HCT116 (cell line): ENCODE data around the gene DGKB. TPM values are rescaled to one million over a fixed set of nuclear protein-coding genes. Genes with fewer than 3 reads are reported as not detected.

ENCODE experiments used
- ATAC-seq: fragments of 200-7000 bp; cut with Tn5 transposase; 2 replicates; pipeline ENCODE4 v1.9.1; 2020; ENCODE audit warnings: mild to moderate bottlenecking, moderate library complexity
- BruUV-seq: library from RNA; stranded (reverse); fragments of 400-500 nt; replicated peaks from 2 replicates; lab custom pipeline; 2021; lab: Mats Ljungman, UMichigan
- CTCF ChIA-PET: fragments of 300-600 bp; sonication (Branson Sonifier 250); formaldehyde crosslinking; loops from one replicate; lab custom pipeline; 2021; ENCODE audit warnings: antibody characterized with exemption; lab: Charles Lee
- POLR2A ChIA-PET: fragments of 300-600, 350-600 bp; sonication (Branson Sonifier 250); formaldehyde crosslinking; loops from one replicate; lab custom pipeline; 2021; ENCODE audit warnings: antibody characterized with exemption; lab: Charles Lee
- RAD21 ChIA-PET, 2 experiments: fragments of 300-600 bp; sonication (Branson Sonifier 250); formaldehyde crosslinking; loops; one replicate each; lab custom pipeline; 2023; ENCODE audit warnings: low total read pairs in 2 of 2; ENCODE audit not compliant: uncharacterized antibody in 2 of 2, unreplicated experiment in 2 of 2, low non-redundant PET in 1 of 2; lab: Charles Lee
- DNase-seq: peaks from one replicate; pipeline ENCODE4 v3.0.0-alpha.2; 2010; ENCODE audit warnings: low read depth, low spot score
- H2AFZ ChIP-seq: fragments of 200-600 bp; shearing (Covaris generic), sonication (generic); 2 replicates; pipeline ENCODE4 v1.6.1; 2017; ENCODE audit warnings: low read depth, mixed run types, mixed read lengths, antibody characterized with exemption, low read length; ENCODE audit not compliant: poor library complexity, severe bottlenecking
- H3K27ac ChIP-seq: 2 replicates; pipeline ENCODE4 v1.5.1; 2012; ENCODE audit warnings: low read depth, low read length
- H3K27me3 ChIP-seq: fragments of 200-600 bp; sonication (generic); 2 replicates; pipeline ENCODE4 v1.6.1; 2016; ENCODE audit warnings: mixed run types, low read length, mixed read lengths; ENCODE audit not compliant: insufficient read depth
- H3K36me3 ChIP-seq, 2 experiments: fragments of 200-500 bp in 1 of 2; fragments of 200-600 bp in 1 of 2; sonication (Bioruptor generic) in 1 of 2; sonication (generic) in 1 of 2; 2 replicates each; pipeline versions ENCODE4 v1.5.1 to v1.6.1; 2014 to 2016; ENCODE audit warnings: low read length in 2 of 2, inconsistent platforms in 1 of 2, mixed read lengths in 1 of 2, mixed run types in 1 of 2; ENCODE audit not compliant: insufficient read depth in 2 of 2, control insufficient read depth in 1 of 2
- H3K4me1 ChIP-seq, 2 experiments: fragments of 200-600 bp in 1 of 2; sonication (generic) in 1 of 2; 2 replicates each; pipeline versions ENCODE4 v1.5.1 to v1.6.1; 2012 to 2017; ENCODE audit warnings: low read length in 2 of 2, inconsistent platforms in 1 of 2, mild to moderate bottlenecking in 1 of 2, mixed read lengths in 1 of 2, mixed run types in 1 of 2, moderate library complexity in 1 of 2; ENCODE audit not compliant: insufficient read depth in 2 of 2, control insufficient read depth in 1 of 2
- H3K4me2 ChIP-seq: fragments of 200-600 bp; sonication (generic); 2 replicates; pipeline ENCODE4 v1.6.1; 2017; ENCODE audit warnings: mixed run types, low read length, mixed read lengths
- H3K4me3 ChIP-seq, 2 experiments: fragments of 200-600 bp in 1 of 2; sonication (generic) in 1 of 2; replicated peaks in 1 of 2; 2 replicates each; pipeline ENCODE4 v1.5.1; 2011 to 2016; ENCODE audit warnings: low read length in 2 of 2, control low read depth in 1 of 2, low read depth in 1 of 2, mild to moderate bottlenecking in 1 of 2, mixed read lengths in 1 of 2, mixed run types in 1 of 2
- H3K79me2 ChIP-seq: fragments of 200-600 bp; sonication (generic); 2 replicates; pipeline ENCODE4 v1.6.1; 2017; ENCODE audit warnings: mild to moderate bottlenecking, mixed run types, low read length, moderate library complexity, mixed read lengths; ENCODE audit not compliant: insufficient read depth
- H3K9ac ChIP-seq: fragments of 200-600 bp; sonication (generic); 2 replicates; pipeline ENCODE4 v1.6.1; 2016; ENCODE audit warnings: low read length, mixed read lengths
- H3K9me2 ChIP-seq: fragments of 200-600 bp; sonication (generic), shearing (Covaris generic); 2 replicates; pipeline ENCODE4 v1.6.1; 2017; ENCODE audit warnings: mixed run types, mild to moderate bottlenecking, moderate library complexity; ENCODE audit not compliant: insufficient read depth
- H3K9me3 ChIP-seq, 2 experiments: fragments of 200-500 bp in 1 of 2; fragments of 200-600 bp in 1 of 2; sonication (Bioruptor generic) in 1 of 2; sonication (generic) in 1 of 2; 2 replicates each; pipeline ENCODE4 v1.6.1; 2014 to 2017; ENCODE audit warnings: low read length in 2 of 2, mixed read lengths in 2 of 2, inconsistent platforms in 1 of 2, low read depth in 1 of 2, mild to moderate bottlenecking in 1 of 2, mixed run types in 1 of 2, moderate library complexity in 1 of 2; ENCODE audit not compliant: control insufficient read depth in 1 of 2, insufficient read depth in 1 of 2
- H4K20me1 ChIP-seq: fragments of 200-600 bp; sonication (generic), shearing (Covaris generic); 2 replicates; pipeline ENCODE4 v1.6.1; 2017; ENCODE audit warnings: mixed run types, mild to moderate bottlenecking, moderate library complexity; ENCODE audit not compliant: insufficient read depth
- ATF3 ChIP-seq: IDR thresholded peaks from 2 replicates; pipeline ENCODE4 v1.6.1; 2012
- CBX3 ChIP-seq: IDR thresholded peaks from 2 replicates; pipeline ENCODE4 v1.6.1; 2012; ENCODE audit warnings: low read depth
- FOSL1 ChIP-seq: IDR thresholded peaks from 2 replicates; pipeline ENCODE4 v1.6.1; 2012; ENCODE audit warnings: low read depth
- JUND ChIP-seq: IDR thresholded peaks from 2 replicates; pipeline ENCODE4 v1.6.1; 2012
- POLR2A ChIP-seq: IDR thresholded peaks from 2 replicates; pipeline ENCODE4 v1.7.0; 2011; ENCODE audit warnings: borderline replicate concordance; ENCODE audit not compliant: insufficient read depth, insufficient read length; ENCODE audit errors: extremely low read depth
- RAD21 ChIP-seq: IDR thresholded peaks from 2 replicates; pipeline ENCODE4 v1.6.1; 2012; ENCODE audit warnings: low read depth, mild to moderate bottlenecking
- REST ChIP-seq: IDR thresholded peaks from 2 replicates; pipeline ENCODE4 v1.6.1; 2012; ENCODE audit warnings: low read depth
- SIN3A ChIP-seq: IDR thresholded peaks from 2 replicates; pipeline ENCODE4 v1.6.1; 2012; ENCODE audit warnings: low read depth
- SP1 ChIP-seq: IDR thresholded peaks from 2 replicates; pipeline ENCODE4 v1.6.1; 2012; ENCODE audit warnings: low read depth
- SRF ChIP-seq: IDR thresholded peaks from 2 replicates; pipeline ENCODE4 v1.6.1; 2012; ENCODE audit warnings: low read depth
- TCF7L2 ChIP-seq: IDR thresholded peaks from 2 replicates; pipeline ENCODE4 v1.7.0; 2011; ENCODE audit warnings: borderline replicate concordance, inconsistent platforms; ENCODE audit not compliant: insufficient read depth, insufficient read length; ENCODE audit errors: extremely low read depth
- YY1 ChIP-seq: IDR thresholded peaks from 2 replicates; pipeline ENCODE4 v1.6.1; 2011; ENCODE audit warnings: low read length, low read depth, moderate library complexity, mild to moderate bottlenecking; ENCODE audit not compliant: insufficient replicate concordance; ENCODE audit errors: extremely low read depth
- ZBTB33 ChIP-seq: IDR thresholded peaks from 2 replicates; pipeline ENCODE4 v1.6.1; 2011; ENCODE audit warnings: mild to moderate bottlenecking, low read length, moderate library complexity; ENCODE audit not compliant: insufficient replicate concordance; ENCODE audit errors: extremely low read depth
- intact Hi-C: fragments of 100-400 bp; cut with micrococcal nuclease; formaldehyde crosslinking; loops from 2 replicates; pipeline ENCODE4 v1.10.0; 2022
- total RNA-seq: library from RNA; stranded (reverse); gene quantifications from one replicate; pipeline ENCODE4 v1.2.1, GENCODE V29; 2021; ENCODE audit not compliant: unreplicated experiment

Gene DGKB
- total RNA-seq, 1 experiment from 2014 or later: 0.05 TPM

GRCh38 chr7:14191686-14192098 is 710.9 kb downstream of the DGKB start:
- Histone ChIP-seq H3K27me3 (no peaks in the 10 kb centered on the region), H3K79me2 (no peaks in the 10 kb centered on the region), H3K9me3 (no peaks in the 10 kb centered on the region), H3K4me3 (no peak overlapping the region), H3K4me1 (peaks cover 0 to 11% of the 10 kb centered on the region in 2 experiments; a peak in 2 of 4 replicates), H3K4me2 (peak overlapping the region; percentile 14; the same call in 1 of the 2 replicates), H3K27ac (no peak overlapping the region), H3K9ac (no peak overlapping the region), H3K9me2 (no peaks in the 10 kb centered on the region), H2AFZ (no peak overlapping the region), H3K36me3 (no peaks in the 10 kb centered on the region), H4K20me1 (no peaks in the 10 kb centered on the region)
- DNase-seq (peak; percentile 12), ATAC-seq (no peak; the same call in 1 of the 2 replicates)
- no TSS peak for BruUV-seq
- ChIA-PET CTCF (no interaction called here), RAD21 (no interaction called here), POLR2A (no interaction called here)
- intact Hi-C loops: no loop called here
- TF ChIP-seq YY1 (no peak), FOSL1 (peak; percentile 65), CBX3 (peak; percentile 33; the same call in 1 of the 2 replicates), JUND (peak; percentile 48; the same call in 1 of the 2 replicates)

- ChIA-PET RAD21 (no interaction called here), POLR2A (no interaction called here), CTCF (interaction anchor here (1.0 kb wide), 1 partner anchor 8 kb away, joined by 3 read pairs; no protein-coding TSS in a partner anchor)
- Histone ChIP-seq H3K36me3 (no peaks in the 10 kb centered on the region), H3K4me1 (0 out of 4 replicates have a peak, but pooled peaks cover 0 to 3% of the 10 kb centered on the region in 2 experiments), H3K9me2 (no peaks in the 10 kb centered on the region), H3K9me3 (no peaks in the 10 kb centered on the region), H3K9ac (no peak overlapping the region), H3K79me2 (no peaks in the 10 kb centered on the region), H3K4me3 (no peak overlapping the region), H2AFZ (no peak overlapping the region), H4K20me1 (no peaks in the 10 kb centered on the region), H3K4me2 (no peak overlapping the region), H3K27ac (no peak overlapping the region), H3K27me3 (no peaks in the 10 kb centered on the region)
- intact Hi-C loops: no loop called here
- DNase-seq (no peak), ATAC-seq (no peak)
- BruUV-seq: no TSS peak
- TF ChIP-seq ATF3 (no peak), ZBTB33 (no peak), SIN3A (no peak), SP1 (no peak), TCF7L2 (no peak), FOSL1 (no peak), REST (no peak), SRF (no peak), POLR2A (no peak), RAD21 (no peak)
These were observed 718.2 kb downstream of the DGKB start for GRCh38 chr7:14184292-14184864.
